ENCODE measurements around the gene MAP3K6.

MAP3K6 gene

GRCh38 chr1:27379564-27380122 is 12.9 kb upstream of the MAP3K6 start:
- no peak for DNase-seq

DNA sequence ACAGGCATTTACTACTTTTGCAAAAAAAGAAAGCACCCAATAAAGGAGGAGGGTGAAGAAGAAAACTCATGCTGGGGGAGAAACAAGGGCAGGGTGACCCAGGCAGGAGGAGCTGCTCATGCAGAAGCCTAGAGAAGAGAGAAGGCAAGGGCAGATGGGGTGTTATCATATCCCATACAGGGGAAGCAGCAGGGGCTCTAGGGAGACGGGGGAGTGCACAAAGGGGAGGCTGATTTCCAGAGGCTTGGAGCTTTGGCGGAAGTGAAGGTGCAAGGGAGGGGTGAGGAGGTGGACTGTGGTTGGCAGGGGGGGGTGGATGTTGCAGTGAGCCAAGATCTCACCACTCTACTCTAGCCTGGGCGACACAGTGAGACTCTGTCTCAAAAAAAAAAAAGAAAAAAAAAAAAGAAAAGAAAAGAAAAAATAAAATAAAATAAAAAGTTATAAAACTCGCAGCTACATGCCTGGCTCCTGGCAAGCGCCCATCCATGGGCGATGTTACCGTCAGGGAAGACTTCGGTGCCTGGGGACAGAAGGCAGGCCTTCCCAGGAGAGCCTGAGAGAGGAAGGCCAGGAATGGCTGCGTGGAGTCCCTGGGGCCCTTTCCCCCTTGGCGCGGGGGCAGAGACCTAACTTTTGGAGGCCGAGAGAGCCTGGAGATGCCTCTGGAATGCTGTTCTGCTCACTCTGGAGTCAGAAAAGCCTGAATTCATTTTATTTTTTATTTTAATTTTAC is 11.2 kb upstream of the MAP3K6 start:
- H3K27ac Mint-ChIP-seq: no peak overlapping the region
- H3K4me1 Mint-ChIP-seq: peaks cover 17% of the 10 kb centered on the region
- H3K36me3 Mint-ChIP-seq (ENCODE audit: low read depth): no peaks in the 10 kb centered on the region
- no peaks in the 10 kb centered on the region for H3K9me3 Mint-ChIP-seq
- H3K27me3 Mint-ChIP-seq (ENCODE audit: low read depth, poor library complexity): peaks cover 22% of the 10 kb centered on the region
- TF ChIP-seq, protein P1, sequence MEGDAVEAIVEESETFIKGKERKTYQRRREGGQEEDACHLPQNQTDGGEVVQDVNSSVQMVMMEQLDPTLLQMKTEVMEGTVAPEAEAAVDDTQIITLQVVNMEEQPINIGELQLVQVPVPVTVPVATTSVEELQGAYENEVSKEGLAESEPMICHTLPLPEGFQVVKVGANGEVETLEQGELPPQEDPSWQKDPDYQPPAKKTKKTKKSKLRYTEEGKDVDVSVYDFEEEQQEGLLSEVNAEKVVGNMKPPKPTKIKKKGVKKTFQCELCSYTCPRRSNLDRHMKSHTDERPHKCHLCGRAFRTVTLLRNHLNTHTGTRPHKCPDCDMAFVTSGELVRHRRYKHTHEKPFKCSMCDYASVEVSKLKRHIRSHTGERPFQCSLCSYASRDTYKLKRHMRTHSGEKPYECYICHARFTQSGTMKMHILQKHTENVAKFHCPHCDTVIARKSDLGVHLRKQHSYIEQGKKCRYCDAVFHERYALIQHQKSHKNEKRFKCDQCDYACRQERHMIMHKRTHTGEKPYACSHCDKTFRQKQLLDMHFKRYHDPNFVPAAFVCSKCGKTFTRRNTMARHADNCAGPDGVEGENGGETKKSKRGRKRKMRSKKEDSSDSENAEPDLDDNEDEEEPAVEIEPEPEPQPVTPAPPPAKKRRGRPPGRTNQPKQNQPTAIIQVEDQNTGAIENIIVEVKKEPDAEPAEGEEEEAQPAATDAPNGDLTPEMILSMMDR (IDR thresholded peaks at IDR 0.05): no peak
- DNase-seq: no peak
- H3K4me3 Mint-ChIP-seq: no peak overlapping the region

More at GRCh38 chr1:27379564-27380122, 12.9 kb upstream of the MAP3K6 start:
- H3K4me3 Mint-ChIP-seq: no peak overlapping the region
- H3K36me3 Mint-ChIP-seq (ENCODE audit: low read depth): no peaks in the 10 kb centered on the region
- peaks cover 34% of the 10 kb centered on the region for H3K27me3 Mint-ChIP-seq (ENCODE audit: low read depth, poor library complexity)
- H3K27ac Mint-ChIP-seq: no peak overlapping the region
- peaks cover 17% of the 10 kb centered on the region for H3K4me1 Mint-ChIP-seq
- H3K9me3 Mint-ChIP-seq: no peaks in the 10 kb centered on the region
- TF ChIP-seq, protein P1 (IDR thresholded peaks at IDR 0.05): no peak

DNA sequence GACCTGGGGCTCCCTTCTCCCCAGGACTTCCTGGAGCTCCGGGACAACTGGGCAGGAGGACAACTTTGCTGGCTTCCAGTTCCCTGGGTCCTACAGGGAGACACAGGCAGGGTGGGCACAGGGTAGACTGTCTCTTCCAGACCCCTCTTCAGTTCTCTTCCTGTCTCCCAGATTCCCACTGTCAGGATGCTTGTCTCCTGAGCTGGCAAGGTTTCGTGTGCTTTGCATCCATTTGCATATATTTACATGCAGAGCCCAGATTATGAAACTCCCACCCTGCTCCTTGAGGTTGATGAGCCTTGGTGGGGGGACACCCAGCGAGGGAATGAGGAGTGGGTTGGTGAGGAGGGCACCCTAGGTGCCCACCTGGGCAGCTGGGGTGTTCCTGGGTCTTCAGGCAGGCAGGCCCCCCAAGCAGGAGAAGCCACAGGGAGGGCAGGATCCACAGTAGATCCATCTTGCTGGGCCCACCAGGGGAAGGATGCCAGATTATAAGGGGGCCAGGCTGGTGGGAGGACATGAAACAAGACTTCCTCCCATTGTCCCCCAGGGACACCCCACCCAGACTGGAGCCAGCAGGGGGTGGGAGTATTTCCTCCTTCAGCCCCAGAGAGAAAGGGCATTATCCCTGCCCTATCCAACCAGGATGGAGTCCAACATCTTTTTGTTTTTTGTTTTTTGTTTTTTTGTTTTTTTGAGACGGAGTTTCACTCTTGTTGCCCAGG is 7.8 kb upstream of the MAP3K6 start, which contains the start of gene FCN3:
Gene FCN3 (minus strand): TSS at position 463 of the 725 bp plus-strand sequence. CDS start 6 bp downstream, at position 457.
- no peak within 1 kb of the TSS for H3K27ac Mint-ChIP-seq

GRCh38 chr1:27372808-27373690 is 6.3 kb upstream of the MAP3K6 start:
- H3K9me3 Mint-ChIP-seq: no peaks in the 10 kb centered on the region
- H3K27ac Mint-ChIP-seq: no peak overlapping the region
- no peaks in the 10 kb centered on the region for H3K36me3 Mint-ChIP-seq (ENCODE audit: low read depth)
- DNase-seq: no peak
- H3K4me3 Mint-ChIP-seq: no peak overlapping the region
- peaks cover 13% of the 10 kb centered on the region for H3K27me3 Mint-ChIP-seq (ENCODE audit: low read depth, poor library complexity)
- TF ChIP-seq, protein P1 (IDR thresholded peaks at IDR 0.05): peak; percentile 40
- peaks cover 22% of the 10 kb centered on the region for H3K4me1 Mint-ChIP-seq

More for the DNA sequence above, 7.8 kb upstream of the MAP3K6 start, which contains the start of gene FCN3:
- TF ChIP-seq, protein P1 (IDR thresholded peaks at IDR 0.05): no peak
- H3K4me1 Mint-ChIP-seq: peaks cover 20% of the 10 kb centered on the region
- no peak for DNase-seq
- no peaks in the 10 kb centered on the region for H3K9me3 Mint-ChIP-seq
- H3K36me3 Mint-ChIP-seq (ENCODE audit: low read depth): no peaks in the 10 kb centered on the region
- peaks cover 13% of the 10 kb centered on the region for H3K27me3 Mint-ChIP-seq (ENCODE audit: low read depth, poor library complexity)
- no peak within 1 kb of the TSS for H3K4me3 Mint-ChIP-seq

DNA sequence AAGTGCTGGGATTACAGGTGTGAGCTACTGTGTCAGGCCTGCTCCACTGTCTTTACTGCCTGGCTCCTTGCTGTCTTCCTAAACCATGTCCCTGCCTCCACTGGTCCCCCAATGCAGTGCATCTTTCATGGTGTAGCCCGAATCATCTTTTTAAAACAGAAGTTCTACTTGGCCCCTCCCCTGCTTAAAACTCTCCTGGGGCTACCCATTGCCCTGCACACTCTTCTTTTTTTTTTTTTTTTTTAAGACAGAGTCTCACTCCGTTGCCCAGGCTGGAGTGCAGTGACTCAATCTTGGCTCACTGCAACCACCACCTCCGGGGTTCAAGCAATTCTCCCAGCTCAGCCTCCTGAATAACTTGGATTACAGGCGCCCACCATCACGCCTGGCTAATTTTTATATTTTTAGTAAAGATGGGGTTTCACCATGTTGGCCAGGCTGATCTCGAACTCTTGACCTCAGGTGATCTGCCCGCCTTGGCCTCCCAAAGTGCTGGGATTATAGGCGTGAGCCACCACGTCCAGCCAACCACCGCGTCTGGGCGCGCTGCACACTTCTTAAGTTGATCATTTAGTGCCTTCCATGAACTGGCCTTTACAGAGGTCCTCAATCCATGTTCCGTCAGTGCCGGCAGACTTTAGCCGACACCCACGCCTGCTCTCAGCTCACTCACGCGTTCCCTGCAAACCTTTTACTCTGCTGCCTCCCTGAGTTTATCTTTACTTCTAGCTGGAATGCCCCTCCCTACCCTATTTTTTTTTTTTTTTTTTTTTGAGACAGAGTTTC is 5.5 kb upstream of the MAP3K6 start:
- no peak overlapping the region for H3K4me3 Mint-ChIP-seq
- no peak for DNase-seq
- no peaks in the 10 kb centered on the region for H3K9me3 Mint-ChIP-seq
- H3K36me3 Mint-ChIP-seq (ENCODE audit: low read depth): no peaks in the 10 kb centered on the region
- no peak overlapping the region for H3K27ac Mint-ChIP-seq
- peaks cover 13% of the 10 kb centered on the region for H3K27me3 Mint-ChIP-seq (ENCODE audit: low read depth, poor library complexity)
- TF ChIP-seq, protein P1 (IDR thresholded peaks at IDR 0.05): no peak
- H3K4me1 Mint-ChIP-seq: peaks cover 21% of the 10 kb centered on the region

Data from nephron progenitor cell (in vitro differentiated cells).